DMS153 treated with DMSO at 0.1 percent for 48 hours (cell line): Measurements from ENCODE around the gene PRKD2.
"Not testable (repeated sequence)": the region's sequence is repeated elsewhere in the genome, so short reads cannot be mapped to it uniquely, and the experiment has no call there.

ENCODE experiments used
- DNase-seq: peaks from one replicate; lab custom pipeline; 2025; ENCODE audit not compliant: unreplicated experiment; lab: John Stamatoyannopoulos, UW

Gene PRKD2

GRCh38 chr19:46717034-46717715 lies at the start of gene PRKD2:
TSS of gene PRKD2 (minus strand) at chr19:46717114. CDS start at chr19:46716370, 744 bp downstream.
- DNase-seq, result peak; percentile 32

GRCh38 chr19:46764817-46765291 lies 47.9 kb upstream of the PRKD2 start:
- DNase-seq, result no peak

- DNase-seq, result no peak
These were observed 45.5 kb upstream of the PRKD2 start for GRCh38 chr19:46762245-46762890.

- no peak for DNase-seq
These were observed 44.5 kb upstream of the PRKD2 start for GRCh38 chr19:46761418-46761831.

GRCh38 chr19:46760897-46761296 lies 44.0 kb upstream of the PRKD2 start:
- not testable (repeated sequence) for DNase-seq

GRCh38 chr19:46760363-46760762 lies 43.4 kb upstream of the PRKD2 start:
- DNase-seq, result no peak

- DNase-seq, result no peak
These were observed 43.0 kb upstream of the PRKD2 start for GRCh38 chr19:46759817-46760333.

GRCh38 chr19:46759206-46759605 lies 42.3 kb upstream of the PRKD2 start:
- DNase-seq, result no peak

- no peak for DNase-seq
These were observed 39.6 kb upstream of the PRKD2 start for GRCh38 chr19:46756544-46756888.

GRCh38 chr19:46755853-46756543 lies 39.1 kb upstream of the PRKD2 start:
- DNase-seq, result no peak

- no peak for DNase-seq
These were observed 38.4 kb upstream of the PRKD2 start for GRCh38 chr19:46755077-46755852.

GRCh38 chr19:46753420-46754155 lies 36.7 kb upstream of the PRKD2 start:
- no peak for DNase-seq

- DNase-seq, result no peak
These were observed 31.6 kb upstream of the PRKD2 start for GRCh38 chr19:46748325-46749109.

GRCh38 chr19:46746281-46747057 lies 29.6 kb upstream of the PRKD2 start, which contains the start of gene STRN4:
TSS of gene STRN4 (minus strand) at chr19:46746450. CDS start at chr19:46746430, 20 bp downstream.
- DNase-seq, result peak; percentile 16

GRCh38 chr19:46745521-46746280 lies 28.8 kb upstream of the PRKD2 start, which contains the start of gene FKRP:
TSS of gene FKRP (plus strand) at chr19:46746057. CDS start at chr19:46755451, 9,394 bp downstream.
- DNase-seq, result no peak

- no peak for DNase-seq
These were observed 28.1 kb upstream of the PRKD2 start for GRCh38 chr19:46745030-46745429.

- no peak for DNase-seq
These were observed 27.2 kb upstream of the PRKD2 start for GRCh38 chr19:46744005-46744691.
